ENCODE measurements around the gene WDFY2. TPM values are rescaled to one million over a fixed set of nuclear protein-coding genes. Genes with fewer than 3 reads are reported as not detected.

WDFY2 gene
- total RNA-seq, 1 donor from 2014 or later = 16.2 TPM

GRCh38 chr13:51697181-51697580 lies 112.9 kb downstream of the WDFY2 start:
- no peaks in the 10 kb centered on the region for H3K4me1 Mint-ChIP-seq (ENCODE audit: low read depth, unreplicated experiment)
- Histone ChIP-seq H3K9ac (ENCODE audit: low read length) (no peak overlapping the region), H3K4me2 (ENCODE audit: low read length) (no peak overlapping the region), H3K4me3 (ENCODE audit: insufficient read depth, low read depth, low read length) (no peak overlapping the region), H3K27ac (ENCODE audit: low read depth, low read length) (no peak overlapping the region), H4K20me1 (ENCODE audit: insufficient read depth, low read length) (no peaks in the 10 kb centered on the region), H3K79me2 (ENCODE audit: insufficient read depth, low read length) (peaks cover 4% of the 10 kb centered on the region), H2AFZ (ENCODE audit: low read depth, low read length) (no peak overlapping the region), H3K4me1 (ENCODE audit: insufficient read depth, low read length) (no peaks in the 10 kb centered on the region), H3K36me3 (ENCODE audit: insufficient read depth, low read length) (no peaks in the 10 kb centered on the region), H3K27me3 (ENCODE audit: insufficient read depth, low read length) (no peaks in the 10 kb centered on the region), H3K9me3 (ENCODE audit: insufficient read depth, low read depth, low read length) (no peaks in the 10 kb centered on the region)
- H3K36me3 Mint-ChIP-seq (ENCODE audit: low read depth, unreplicated experiment) = no peaks in the 10 kb centered on the region
- FAIRE-seq (no peak), DNase-seq (ENCODE audit: low read depth) (no peak)
- H3K27me3 Mint-ChIP-seq (ENCODE audit: low read depth, unreplicated experiment) = no peaks in the 10 kb centered on the region
- no peak overlapping the region for H3K4me3 Mint-ChIP-seq (ENCODE audit: unreplicated experiment)
- TF ChIP-seq EZH2 (IDR thresholded peaks at IDR 0.05; ENCODE audit: insufficient read depth, low read length) (no peak), CTCF (IDR thresholded peaks at IDR 0.05; ENCODE audit: insufficient read depth, low read depth, low read length) (no peak)
- no peak overlapping the region for H3K27ac Mint-ChIP-seq (ENCODE audit: unreplicated experiment)
- no peaks in the 10 kb centered on the region for H3K9me3 Mint-ChIP-seq (ENCODE audit: unreplicated experiment)

- H3K79me2 ChIP-seq (ENCODE audit: insufficient read depth, low read length) = peaks cover 4% of the 10 kb centered on the region
- no peak overlapping the region for H3K4me3 ChIP-seq (ENCODE audit: insufficient read depth, low read depth, low read length)
- H3K9me3 Mint-ChIP-seq (ENCODE audit: unreplicated experiment) = no peaks in the 10 kb centered on the region
- DNase-seq (ENCODE audit: low read depth) (no peak), FAIRE-seq (no peak)
- no peak overlapping the region for H3K27ac Mint-ChIP-seq (ENCODE audit: unreplicated experiment)
- H3K36me3 Mint-ChIP-seq (ENCODE audit: low read depth, unreplicated experiment) = no peaks in the 10 kb centered on the region
- H3K4me2 ChIP-seq (ENCODE audit: low read length) = no peak overlapping the region
- H3K9ac ChIP-seq (ENCODE audit: low read length) = no peak overlapping the region
- no peaks in the 10 kb centered on the region for H3K4me1 ChIP-seq (ENCODE audit: insufficient read depth, low read length)
- no peaks in the 10 kb centered on the region for H3K4me1 Mint-ChIP-seq (ENCODE audit: low read depth, unreplicated experiment)
- H3K36me3 ChIP-seq (ENCODE audit: insufficient read depth, low read length) = no peaks in the 10 kb centered on the region
- H3K27me3 ChIP-seq (ENCODE audit: insufficient read depth, low read length) = no peaks in the 10 kb centered on the region
- H3K9me3 ChIP-seq (ENCODE audit: insufficient read depth, low read depth, low read length) = no peaks in the 10 kb centered on the region
- H3K27me3 Mint-ChIP-seq (ENCODE audit: low read depth, unreplicated experiment) = no peaks in the 10 kb centered on the region
- TF ChIP-seq EZH2 (IDR thresholded peaks at IDR 0.05; ENCODE audit: insufficient read depth, low read length) (no peak), CTCF (IDR thresholded peaks at IDR 0.05; ENCODE audit: insufficient read depth, low read depth, low read length) (no peak)
- no peaks in the 10 kb centered on the region for H4K20me1 ChIP-seq (ENCODE audit: insufficient read depth, low read length)
- no peak overlapping the region for H2AFZ ChIP-seq (ENCODE audit: low read depth, low read length)
- no peak overlapping the region for H3K4me3 Mint-ChIP-seq (ENCODE audit: unreplicated experiment)
- H3K27ac ChIP-seq (ENCODE audit: low read depth, low read length) = no peak overlapping the region
These were observed 113.6 kb downstream of the WDFY2 start for GRCh38 chr13:51697855-51698254.

DNA sequence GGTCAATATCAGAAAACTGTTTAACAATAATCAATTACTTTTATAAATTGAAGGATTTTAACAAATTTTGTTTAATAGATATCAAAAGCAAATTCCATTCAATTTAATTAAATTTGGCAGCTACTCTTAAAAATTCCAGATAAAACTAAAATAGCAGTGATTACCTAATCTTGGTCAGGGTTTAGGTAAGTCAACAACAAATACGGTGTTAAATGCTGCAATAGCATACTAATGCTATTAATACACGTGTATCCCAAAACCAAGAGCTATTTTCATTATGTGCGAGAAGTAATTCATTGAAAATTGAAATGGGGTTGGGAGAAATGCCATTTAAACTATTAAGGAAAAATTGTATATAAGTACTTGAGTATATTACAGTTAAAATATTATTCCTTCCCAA lies 114.1 kb downstream of the WDFY2 start:
- no peak overlapping the region for H3K4me3 ChIP-seq (ENCODE audit: insufficient read depth, low read depth, low read length)
- Mint-ChIP-seq H3K27me3 (ENCODE audit: low read depth, unreplicated experiment) (no peaks in the 10 kb centered on the region), H3K4me1 (ENCODE audit: low read depth, unreplicated experiment) (no peaks in the 10 kb centered on the region), H3K4me3 (ENCODE audit: unreplicated experiment) (no peak overlapping the region), H3K36me3 (ENCODE audit: low read depth, unreplicated experiment) (no peaks in the 10 kb centered on the region), H3K9me3 (ENCODE audit: unreplicated experiment) (no peaks in the 10 kb centered on the region), H3K27ac (ENCODE audit: unreplicated experiment) (no peak overlapping the region)
- no peaks in the 10 kb centered on the region for H3K9me3 ChIP-seq (ENCODE audit: insufficient read depth, low read depth, low read length)
- H3K27ac ChIP-seq (ENCODE audit: low read depth, low read length) = no peak overlapping the region
- H2AFZ ChIP-seq (ENCODE audit: low read depth, low read length) = no peak overlapping the region
- no peak overlapping the region for H3K9ac ChIP-seq (ENCODE audit: low read length)
- H3K27me3 ChIP-seq (ENCODE audit: insufficient read depth, low read length) = no peaks in the 10 kb centered on the region
- FAIRE-seq (no peak), DNase-seq (ENCODE audit: low read depth) (no peak)
- H3K79me2 ChIP-seq (ENCODE audit: insufficient read depth, low read length) = peaks cover 4% of the 10 kb centered on the region
- no peaks in the 10 kb centered on the region for H4K20me1 ChIP-seq (ENCODE audit: insufficient read depth, low read length)
- no peaks in the 10 kb centered on the region for H3K4me1 ChIP-seq (ENCODE audit: insufficient read depth, low read length)
- no peak overlapping the region for H3K4me2 ChIP-seq (ENCODE audit: low read length)
- TF ChIP-seq EZH2 (IDR thresholded peaks at IDR 0.05; ENCODE audit: insufficient read depth, low read length) = no peak
- no peak for TF ChIP-seq CTCF (IDR thresholded peaks at IDR 0.05; ENCODE audit: insufficient read depth, low read depth, low read length)
- H3K36me3 ChIP-seq (ENCODE audit: insufficient read depth, low read length) = no peaks in the 10 kb centered on the region
